GM19455 (cell line): ENCODE measurements around the gene ZNF561.
A peak's percentile ranks its signal among the peaks of the same experiment; 100 is the strongest.
"Not testable (repeated sequence)": the region's sequence is repeated elsewhere in the genome, so short reads cannot be mapped to it uniquely, and the experiment has no call there.

Experiments used
- ATAC-seq: cut with Tn5 transposase; IDR thresholded peaks from one replicate; pipeline ENCODE4 v1.9.1; 2021; ENCODE audit not compliant: unreplicated experiment

The ZNF561 gene

GRCh38 chr19:9621156-9622037, at the start of gene ZNF561:
Gene ZNF561, minus strand, starts transcription at chr19:9621232. Its CDS starts 1,776 bp downstream, at chr19:9619456.
- ATAC-seq: peak; percentile 69

GRCh38 chr19:9668544-9668943, 47.5 kb upstream of the ZNF561 start:
- ATAC-seq: no peak

- no peak for ATAC-seq
Measured at GRCh38 chr19:9667898-9668297, 46.9 kb upstream of the ZNF561 start.

- no peak for ATAC-seq
Measured at GRCh38 chr19:9658769-9659168, 37.7 kb upstream of the ZNF561 start.

- ATAC-seq: not testable (repeated sequence)
Measured at GRCh38 chr19:9653066-9653555, 32.1 kb upstream of the ZNF561 start.

GRCh38 chr19:9651464-9651863, 30.4 kb upstream of the ZNF561 start:
- not testable (repeated sequence) for ATAC-seq

- no peak for ATAC-seq
Measured at GRCh38 chr19:9650345-9650744, 29.3 kb upstream of the ZNF561 start.

GRCh38 chr19:9645472-9645871, 24.4 kb upstream of the ZNF561 start:
- ATAC-seq: no peak

- no peak for ATAC-seq
Measured at GRCh38 chr19:9644472-9644871, 23.4 kb upstream of the ZNF561 start.

- no peak for ATAC-seq
Measured at GRCh38 chr19:9641810-9642209, 20.8 kb upstream of the ZNF561 start.

- no peak for ATAC-seq
Measured at GRCh38 chr19:9640956-9641355, 19.9 kb upstream of the ZNF561 start.

GRCh38 chr19:9636018-9636417, 15.0 kb upstream of the ZNF561 start:
- no peak for ATAC-seq

GRCh38 chr19:9627856-9628255, 6.8 kb upstream of the ZNF561 start:
- no peak for ATAC-seq

GRCh38 chr19:9622531-9622930, 1.5 kb upstream of the ZNF561 start:
- no peak for ATAC-seq

- peak; percentile 10 for ATAC-seq
Measured at GRCh38 chr19:9620842-9621155, 233 bp downstream of the ZNF561 start.

- ATAC-seq: no peak
Measured at GRCh38 chr19:9615844-9616243, 5.2 kb downstream of the ZNF561 start.

GRCh38 chr19:9610484-9611113, 10.4 kb downstream of the ZNF561 start:
- no peak for ATAC-seq

- ATAC-seq: no peak
Measured at GRCh38 chr19:9608912-9609311, 12.1 kb downstream of the ZNF561 start.

GRCh38 chr19:9597027-9597426, 24.0 kb downstream of the ZNF561 start:
- ATAC-seq: no peak

GRCh38 chr19:9586764-9587163, 34.3 kb downstream of the ZNF561 start:
- ATAC-seq: no peak

GRCh38 chr19:9584073-9584833, 36.8 kb downstream of the ZNF561 start, which contains the start of gene ZNF121:
Gene ZNF121, minus strand, starts transcription at chr19:9584504. Its CDS starts 16,407 bp downstream, at chr19:9568097.
- peak; percentile 72 for ATAC-seq
